GM12878 (cell line): ENCODE measurements around the gene TCF20. TPM values are rescaled to one million over a fixed set of nuclear protein-coding genes. Genes with fewer than 3 reads are reported as not detected.

Experiments used
- ATAC-seq: fragments of 200-7000 bp; cut with Tn5 transposase; 3 replicates; pipeline ENCODE4 v1.9.1; 2020; ENCODE audit warnings: mild to moderate bottlenecking, moderate library complexity
- BruUV-seq: library from RNA; stranded (reverse); fragments of 400-500 nt; replicated peaks from 2 replicates; lab custom pipeline; 2021; lab: Mats Ljungman, UMichigan
- CTCF ChIA-PET: fragments of 300-600 bp; sonication (Branson Sonifier 250); formaldehyde crosslinking; extraction: SDS; loops from one replicate; lab custom pipeline; 2021; ENCODE audit warnings: inconsistent platforms; lab: Yijun Ruan, JAX
- POLR2A ChIA-PET: fragments of 350-600 bp; formaldehyde crosslinking; extraction: SDS; loops from one replicate; lab custom pipeline; 2021; ENCODE audit warnings: inconsistent platforms; lab: Charles Lee
- RAD21 ChIA-PET: fragments of 300-600 bp; sonication (Branson Sonifier 250); formaldehyde crosslinking; loops from one replicate; lab custom pipeline; 2023; ENCODE audit warnings: antibody characterized with exemption; ENCODE audit not compliant: unreplicated experiment; lab: Charles Lee
- SMC1A ChIA-PET: fragments of 300-600 bp; sonication (Branson Sonifier 250); formaldehyde crosslinking; loops from one replicate; lab custom pipeline; 2023; ENCODE audit not compliant: unreplicated experiment, uncharacterized antibody; lab: Charles Lee
- DNase-seq: peaks from one replicate; pipeline ENCODE4 v3.0.0-alpha.2; 2011; ENCODE audit warnings: low read depth, low spot score
- FAIRE-seq: peaks from 3 replicates; lab custom pipeline; 2011; peaks lifted over from hg19 to GRCh38; lab: Jason Lieb, UNC
- H2AFZ ChIP-seq: 2 replicates; pipeline ENCODE4 v1.6.0; 2011; ENCODE audit warnings: low read depth, low read length, control low read depth; ENCODE audit not compliant: control insufficient read depth
- H3K27ac ChIP-seq: 2 replicates; pipeline ENCODE4 v1.5.1; 2011; ENCODE audit warnings: control low read depth; ENCODE audit not compliant: control insufficient read depth, insufficient read depth
- H3K27me3 ChIP-seq, 2 experiments: replicated peaks in 1 of 2; 2 replicates each; pipeline versions ENCODE4 v1.6.0 to v1.6.1; 2011; ENCODE audit warnings: low read length in 1 of 2; ENCODE audit not compliant: control insufficient read depth in 2 of 2, insufficient read depth in 2 of 2
- H3K36me3 ChIP-seq, 2 experiments: 2 replicates each; pipeline ENCODE4 v1.5.1; 2011; ENCODE audit warnings: low read length in 1 of 2; ENCODE audit not compliant: control insufficient read depth in 2 of 2, insufficient read depth in 2 of 2
- H3K4me1 ChIP-seq: 2 replicates; pipeline ENCODE4 v1.6.1; 2011; ENCODE audit warnings: mild to moderate bottlenecking, low read length, moderate library complexity, mixed read lengths; ENCODE audit not compliant: control insufficient read depth, insufficient read depth
- H3K4me2 ChIP-seq: 2 replicates; pipeline ENCODE4 v1.6.0; 2011; ENCODE audit warnings: control low read depth; ENCODE audit not compliant: control insufficient read depth, insufficient read depth
- H3K4me3 ChIP-seq: fragments of 200-600 bp; sonication (generic); 2 replicates; pipeline ENCODE4 v1.5.1; 2016
- H3K79me2 ChIP-seq: 2 replicates; pipeline ENCODE4 v1.6.0; 2011; ENCODE audit warnings: low read length; ENCODE audit not compliant: control insufficient read depth, insufficient read depth
- H3K9ac ChIP-seq: 2 replicates; pipeline ENCODE4 v1.8.0; 2011; ENCODE audit warnings: low read length, control low read depth, mixed read lengths; ENCODE audit not compliant: control insufficient read depth, insufficient read depth
- H3K9me3 ChIP-seq: replicated peaks from 3 replicates; pipeline ENCODE4 v1.5.1; 2011; ENCODE audit warnings: mild to moderate bottlenecking, low read length; ENCODE audit not compliant: control insufficient read depth, insufficient read depth
- H4K20me1 ChIP-seq: 2 replicates; pipeline ENCODE4 v1.6.0; 2011; ENCODE audit not compliant: control insufficient read depth, insufficient read depth
- ATF7 ChIP-seq: fragments of 450-650 bp; IDR thresholded peaks from 2 replicates; pipeline ENCODE4 v1.6.1; 2016; ENCODE audit warnings: low read depth, mild to moderate bottlenecking
- CBX5 ChIP-seq: sonication (generic); IDR thresholded peaks from 2 replicates; pipeline ENCODE4 v1.6.1; 2016; ENCODE audit warnings: low read depth, moderate library complexity, mild to moderate bottlenecking, inconsistent platforms
- IRF4 ChIP-seq: IDR thresholded peaks from 2 replicates; pipeline ENCODE4 v1.6.1; 2011; ENCODE audit warnings: low read depth, low read length
- MXI1 ChIP-seq: fragments of 150-350 bp; IDR thresholded peaks from 2 replicates; pipeline ENCODE4 v1.6.1; 2011; ENCODE audit warnings: low read depth, mild to moderate bottlenecking, inconsistent platforms, low read length, improper control_type of control experiment
- PAX5 ChIP-seq: IDR thresholded peaks from 2 replicates; pipeline ENCODE4 v1.6.1; 2011; ENCODE audit warnings: low read depth, low read length, borderline replicate concordance
- RELB ChIP-seq: fragments of 450-650 bp; IDR thresholded peaks from 2 replicates; pipeline ENCODE4 v1.6.1; 2017; ENCODE audit warnings: low read depth, mild to moderate bottlenecking, moderate library complexity
- SMAD1 ChIP-seq: fragments of 450-650 bp; IDR thresholded peaks from 2 replicates; pipeline ENCODE4 v1.6.1; 2018; ENCODE audit warnings: mild to moderate bottlenecking, low read depth; ENCODE audit not compliant: partially characterized antibody
- SMAD5 ChIP-seq: IDR thresholded peaks from 2 replicates; pipeline ENCODE4 v1.6.1; 2016; ENCODE audit warnings: antibody characterized with exemption, low read depth
- SMARCA5 ChIP-seq: fragments of 450-650 bp; IDR thresholded peaks from 2 replicates; pipeline ENCODE4 v1.6.1; 2017; ENCODE audit warnings: mild to moderate bottlenecking
- TBL1XR1 ChIP-seq: IDR thresholded peaks from 2 replicates; pipeline ENCODE4 v1.6.1; 2012; ENCODE audit warnings: low read depth, low read length, improper control_type of control experiment
- WRNIP1 ChIP-seq: IDR thresholded peaks from 2 replicates; pipeline ENCODE4 v1.6.1; 2011; ENCODE audit warnings: low read depth, low read length, improper control_type of control experiment, borderline replicate concordance
- whole genome bisulfite sequencing: methylation state at CpG from one replicate; pipeline ENCODE4 v1.1.6; 2016; ENCODE audit warnings: low lambda C conversion rate; ENCODE audit not compliant: insufficient replicate concordance, insufficient coverage; ENCODE audit errors: missing lambda C conversion rate; 5-methylcytosine and 5-hydroxymethylcytosine counted together
- in situ Hi-C: fragments of 300-500 bp; cut with MboI; formaldehyde crosslinking; loops from 9 replicates; pipeline ENCODE4 v1.14.3; 2018; ENCODE audit warnings: mixed read lengths
- intact Hi-C: fragments of 100-400 bp; cut with micrococcal nuclease; formaldehyde crosslinking; loops from one replicate; pipeline ENCODE4 v1.14.2; 2022; ENCODE audit not compliant: unreplicated experiment
- polyA plus RNA-seq, 11 experiments: library from polyadenylated mRNA; depleted of rRNA in 4 of 11; unstranded in 6 of 11; stranded (reverse) in 5 of 11; fragments of >200 nt; fragmentation: Nextera tagmentation in 4 of 11; fragmentation: Illumina TruSeq in 1 of 11; extraction: Ambion mirVana in 4 of 11; extraction: Trizol in 1 of 11; gene quantifications; 1 replicate in 1 of 11; 2 replicates in 10 of 11; pipeline versions ENCODE4 v1.2.1 to v1.2.3, GENCODE V29; 2011 to 2016; ENCODE audit warnings: inconsistent platforms in 2 of 11, missing spikeins in 2 of 11, low read depth in 1 of 11
- total RNA-seq, 4 experiments: library from RNA; depleted of rRNA in 3 of 4; stranded (reverse); fragments of >200 nt in 3 of 4; fragmentation: Illumina TruSeq in 1 of 4; extraction: Trizol in 1 of 4; gene quantifications; 2 replicates each; pipeline versions ENCODE4 v1.2.1 to v1.2.3, GENCODE V29; 2013 to 2021
- TF ChIP-seq, protein P1 (sequence below): fragments of 450-650 bp; IDR thresholded peaks from 2 replicates; pipeline ENCODE4 v1.6.1; 2017; ENCODE audit warnings: mild to moderate bottlenecking, moderate library complexity
- TF ChIP-seq, protein P2 (sequence below): fragments of 450-650 bp; formaldehyde crosslinking; IDR thresholded peaks from 2 replicates; pipeline ENCODE4 v1.4.0; 2022; ENCODE audit warnings: mild to moderate bottlenecking, moderate library complexity

Gene TCF20
- total and polyA plus RNA-seq, 10 of the 15 experiments (the other 5 are each of a cell fraction or from before 2014, with no cell fraction given): 0.64 to 52.9 (median 22.6) TPM

DNA sequence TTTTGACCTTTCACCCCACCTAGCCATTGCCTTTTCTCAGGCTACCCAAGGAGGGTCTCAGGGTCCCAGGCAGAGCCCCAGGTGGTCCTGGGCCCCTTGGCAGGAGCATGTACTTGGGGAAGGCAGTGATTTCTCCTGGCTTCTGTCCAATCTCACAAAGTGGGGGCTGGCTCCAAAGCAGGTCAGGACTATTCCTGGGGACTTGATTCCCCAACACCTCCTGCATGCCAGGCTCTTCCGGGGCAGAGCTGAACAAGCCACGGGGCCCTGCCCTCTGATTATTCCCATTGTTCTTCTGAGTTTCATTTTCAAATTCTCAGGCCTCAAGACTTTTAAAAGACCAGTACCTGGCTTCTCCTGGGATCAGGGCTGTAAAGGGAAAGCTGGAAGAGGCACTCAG lies 1.5 kb upstream of the TCF20 start:
- POLR2A ChIA-PET: interaction anchor here (0.5 to 1.0 kb wide), 2 partner anchors 268 to 447 kb away, joined by 3 to 5 read pairs; no protein-coding TSS in a partner anchor
- no peak for ATAC-seq
- Histone ChIP-seq H2AFZ (no peak overlapping the region), H4K20me1 (no peaks in the 10 kb centered on the region; the same call in 1 of the 2 replicates), H3K4me1 (peaks cover 8% of the 10 kb centered on the region; the same call in 1 of the 2 replicates), H3K27me3 (no peaks in the 10 kb centered on the region), H3K4me2 (no peak overlapping the region)
- no TSS peak for BruUV-seq
- 67% methylated on average over 2 of the region's 2 CpGs for WGBS
- SMC1A ChIA-PET: interaction anchor here (1.2 to 1.5 kb wide), 2 partner anchors 8 to 16 kb away, joined by 3 read pairs; no protein-coding TSS in a partner anchor
- TF ChIP-seq, protein P1, sequence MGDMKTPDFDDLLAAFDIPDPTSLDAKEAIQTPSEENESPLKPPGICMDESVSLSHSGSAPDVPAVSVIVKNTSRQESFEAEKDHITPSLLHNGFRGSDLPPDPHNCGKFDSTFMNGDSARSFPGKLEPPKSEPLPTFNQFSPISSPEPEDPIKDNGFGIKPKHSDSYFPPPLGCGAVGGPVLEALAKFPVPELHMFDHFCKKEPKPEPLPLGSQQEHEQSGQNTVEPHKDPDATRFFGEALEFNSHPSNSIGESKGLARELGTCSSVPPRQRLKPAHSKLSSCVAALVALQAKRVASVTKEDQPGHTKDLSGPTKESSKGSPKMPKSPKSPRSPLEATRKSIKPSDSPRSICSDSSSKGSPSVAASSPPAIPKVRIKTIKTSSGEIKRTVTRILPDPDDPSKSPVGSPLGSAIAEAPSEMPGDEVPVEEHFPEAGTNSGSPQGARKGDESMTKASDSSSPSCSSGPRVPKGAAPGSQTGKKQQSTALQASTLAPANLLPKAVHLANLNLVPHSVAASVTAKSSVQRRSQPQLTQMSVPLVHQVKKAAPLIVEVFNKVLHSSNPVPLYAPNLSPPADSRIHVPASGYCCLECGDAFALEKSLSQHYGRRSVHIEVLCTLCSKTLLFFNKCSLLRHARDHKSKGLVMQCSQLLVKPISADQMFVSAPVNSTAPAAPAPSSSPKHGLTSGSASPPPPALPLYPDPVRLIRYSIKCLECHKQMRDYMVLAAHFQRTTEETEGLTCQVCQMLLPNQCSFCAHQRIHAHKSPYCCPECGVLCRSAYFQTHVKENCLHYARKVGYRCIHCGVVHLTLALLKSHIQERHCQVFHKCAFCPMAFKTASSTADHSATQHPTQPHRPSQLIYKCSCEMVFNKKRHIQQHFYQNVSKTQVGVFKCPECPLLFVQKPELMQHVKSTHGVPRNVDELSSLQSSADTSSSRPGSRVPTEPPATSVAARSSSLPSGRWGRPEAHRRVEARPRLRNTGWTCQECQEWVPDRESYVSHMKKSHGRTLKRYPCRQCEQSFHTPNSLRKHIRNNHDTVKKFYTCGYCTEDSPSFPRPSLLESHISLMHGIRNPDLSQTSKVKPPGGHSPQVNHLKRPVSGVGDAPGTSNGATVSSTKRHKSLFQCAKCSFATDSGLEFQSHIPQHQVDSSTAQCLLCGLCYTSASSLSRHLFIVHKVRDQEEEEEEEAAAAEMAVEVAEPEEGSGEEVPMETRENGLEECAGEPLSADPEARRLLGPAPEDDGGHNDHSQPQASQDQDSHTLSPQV: no peak
- TF ChIP-seq SMAD1 (no peak), SMARCA5 (no peak), MXI1 (no peak), WRNIP1 (no peak), PAX5 (no peak), ATF7 (no peak), CBX5 (no peak), SMAD5 (no peak), IRF4 (no peak), RELB (no peak), TBL1XR1 (no peak)
- TF ChIP-seq, protein P2, sequence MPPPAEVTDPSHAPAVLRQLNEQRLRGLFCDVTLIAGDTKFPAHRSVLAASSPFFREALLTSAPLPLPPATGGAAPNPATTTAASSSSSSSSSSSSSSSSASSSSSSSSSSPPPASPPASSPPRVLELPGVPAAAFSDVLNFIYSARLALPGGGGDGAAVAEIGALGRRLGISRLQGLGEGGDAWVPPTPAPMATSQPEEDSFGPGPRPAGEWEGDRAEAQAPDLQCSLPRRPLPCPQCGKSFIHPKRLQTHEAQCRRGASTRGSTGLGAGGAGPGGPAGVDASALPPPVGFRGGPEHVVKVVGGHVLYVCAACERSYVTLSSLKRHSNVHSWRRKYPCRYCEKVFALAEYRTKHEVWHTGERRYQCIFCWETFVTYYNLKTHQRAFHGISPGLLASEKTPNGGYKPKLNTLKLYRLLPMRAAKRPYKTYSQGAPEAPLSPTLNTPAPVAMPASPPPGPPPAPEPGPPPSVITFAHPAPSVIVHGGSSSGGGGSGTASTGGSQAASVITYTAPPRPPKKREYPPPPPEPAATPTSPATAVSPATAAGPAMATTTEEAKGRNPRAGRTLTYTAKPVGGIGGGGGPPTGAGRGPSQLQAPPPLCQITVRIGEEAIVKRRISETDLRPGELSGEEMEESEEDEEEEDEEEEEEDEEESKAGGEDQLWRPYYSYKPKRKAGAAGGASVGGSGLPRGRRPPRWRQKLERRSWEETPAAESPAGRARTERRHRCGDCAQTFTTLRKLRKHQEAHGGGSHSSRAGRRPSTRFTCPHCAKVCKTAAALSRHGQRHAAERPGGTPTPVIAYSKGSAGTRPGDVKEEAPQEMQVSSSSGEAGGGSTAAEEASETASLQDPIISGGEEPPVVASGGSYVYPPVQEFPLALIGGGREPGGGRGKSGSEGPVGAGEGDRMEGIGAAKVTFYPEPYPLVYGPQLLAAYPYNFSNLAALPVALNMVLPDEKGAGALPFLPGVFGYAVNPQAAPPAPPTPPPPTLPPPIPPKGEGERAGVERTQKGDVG: no peak
- TF ChIP-seq, all 136 proteins: peak for 0
- Histone ChIP-seq H3K4me3 (no peak overlapping the region), H3K9me3 (no peaks in the 10 kb centered on the region), H3K79me2 (peaks cover 31% of the 10 kb centered on the region), H3K9ac (no peak overlapping the region), H3K36me3 (no peaks in the 10 kb centered on the region), H3K27ac (no peak overlapping the region)
- DNase-seq (no peak), FAIRE-seq (no peak)
- RAD21 ChIA-PET: no interaction called here
- in situ Hi-C loops (no loop called here), intact Hi-C loops (no loop called here)
- CTCF ChIA-PET: no interaction called here
